Stomach (tissue), 9 donors: ENCODE results near the gene KAT7. TPM values are rescaled to one million over a fixed set of nuclear protein-coding genes. Genes with fewer than 3 reads are reported as not detected.

Source experiments
- DNase-seq, 2 donors: peaks; one replicate each; pipeline versions ENCODE4 v3.0.0 to v3.0.0-alpha.2; 2013 to 2019
- H3K27ac ChIP-seq, 5 donors: fragments of 200-600 bp in 4 of 5; sonication (generic) in 4 of 5; one replicate each; pipeline ENCODE4 v1.5.1; 2013 to 2019; ENCODE audit warnings: mild to moderate bottlenecking in 1 of 5, moderate library complexity in 1 of 5
- H3K27me3 ChIP-seq, 3 donors: fragments of 200-600 bp; sonication (generic); one replicate each; pipeline ENCODE4 v1.5.1; 2017 to 2019; ENCODE audit warnings: mixed run types in 1 of 3
- H3K36me3 ChIP-seq, 4 donors: fragments of 200-600 bp; sonication (generic); 1 replicate in 3 of 4; 2 replicates in 1 of 4; pipeline ENCODE4 v1.5.1; 2016 to 2019
- H3K4me1 ChIP-seq, 4 donors: fragments of 200-600 bp; sonication (generic); one replicate each; pipeline ENCODE4 v1.5.1; 2016 to 2019
- H3K4me3 ChIP-seq, 4 donors: fragments of 200-600 bp; sonication (generic) in 3 of 4; one replicate each; pipeline ENCODE4 v1.5.1; 2016 to 2019; ENCODE audit warnings: mild to moderate bottlenecking in 1 of 4
- H3K9me3 ChIP-seq, 4 donors: fragments of 200-600 bp; sonication (generic); one replicate each; pipeline ENCODE4 v1.5.1; 2016 to 2019
- EP300 ChIP-seq: sonication (generic); formaldehyde crosslinking; IDR thresholded peaks from one replicate; pipeline ENCODE4 v1.6.1; 2017; ENCODE audit warnings: antibody characterized with exemption
- POLR2A ChIP-seq, 4 donors: fragments of 450-650 bp; IDR thresholded peaks; one replicate each; pipeline ENCODE4 v1.6.1; 2016; ENCODE audit warnings: antibody characterized with exemption in 4 of 4, control low read depth in 2 of 4, mild to moderate bottlenecking in 1 of 4, moderate library complexity in 1 of 4
- POLR2AphosphoS5 ChIP-seq, 3 donors: sonication (generic); formaldehyde crosslinking; IDR thresholded peaks; one replicate each; pipeline ENCODE4 v1.6.1; 2016; ENCODE audit warnings: antibody characterized with exemption in 3 of 3
- WGBS, 5 donors: extraction: QIAGEN DNeasy Blood & Tissue Kit in 3 of 5; methylation state at CpG; one replicate each; pipeline versions ENCODE4 v1.1.5 to v1.1.7; 2013 to 2018; 5-methylcytosine and 5-hydroxymethylcytosine counted together
- intact Hi-C: fragments of 100-400 bp; cut with DNase I; formaldehyde crosslinking; loops from one replicate; pipeline ENCODE4 v1.15.1; 2023; ENCODE audit warnings: low total_unique reads
- polyA plus RNA-seq, 3 donors: library from polyadenylated mRNA; stranded (reverse); fragments of 200-250 nt; gene quantifications; one replicate each; pipeline ENCODE4 v1.2.3, GENCODE V29; 2013
- total RNA-seq, 5 donors: library from RNA; depleted of rRNA; stranded (reverse); fragments of >200 nt; gene quantifications; one replicate each; pipeline versions ENCODE4 v1.1.0 to v1.2.3, GENCODE V29; 2014 to 2016
- TF ChIP-seq, protein P1 (sequence below), 7 experiments: fragments of 450-650 bp in 4 of 7; fragments of 200-600 bp in 3 of 7; sonication (generic) in 3 of 7; IDR thresholded peaks; one replicate each; pipeline ENCODE4 v1.5.1; 2016 to 2019; ENCODE audit warnings: antibody characterized with exemption in 7 of 7, control low read depth in 2 of 7, mild to moderate bottlenecking in 1 of 7
- donor health status: healthy with polysubstance abuse.
- donor health status: Bipolar disorder and iron deficiency.
- donor health status: healthy.

Gene KAT7
- total and polyA plus RNA-seq, 8 donors, result 5.0 to 92.4 (median 16.0) TPM

DNA sequence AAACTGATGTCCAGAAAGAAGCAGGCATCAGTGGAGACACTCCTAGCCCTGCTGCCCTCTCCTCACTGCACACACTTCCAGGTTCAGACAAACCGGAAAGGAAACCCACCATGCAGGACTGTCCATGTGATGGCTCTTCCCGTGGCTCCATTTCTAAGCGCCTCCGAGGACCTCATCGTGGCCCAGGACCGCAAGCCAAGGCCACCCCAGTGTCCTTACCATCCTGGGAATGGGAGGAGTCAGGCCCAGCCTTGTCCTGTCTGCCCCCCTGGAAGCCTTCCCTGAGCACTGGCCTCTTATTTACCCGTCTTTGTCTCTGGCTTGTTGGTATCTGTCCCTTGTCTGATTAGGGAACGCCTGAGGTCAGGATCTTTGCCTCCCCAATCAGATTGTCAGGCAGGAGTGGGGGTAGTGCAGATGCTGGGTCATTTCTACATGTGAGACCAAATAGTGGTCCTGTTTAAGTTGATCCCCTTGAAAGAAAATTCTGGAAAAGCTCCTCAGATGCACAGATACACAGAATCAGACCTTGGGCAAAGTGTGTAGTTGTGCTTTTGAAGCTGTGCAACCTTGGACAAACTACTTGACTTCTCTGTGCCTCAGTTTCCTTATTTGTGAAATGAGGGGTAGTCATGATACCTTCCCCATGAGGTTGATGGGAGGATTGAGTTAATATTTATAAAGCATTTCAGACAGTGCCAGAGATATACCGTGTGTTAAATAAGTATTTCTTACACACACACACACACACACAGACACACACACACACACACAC is 58.6 kb downstream of the KAT7 start:
- TF ChIP-seq POLR2AphosphoS5 (IDR thresholded peaks at IDR 0.05) (no peak), POLR2A (IDR thresholded peaks at IDR 0.05) (no peak), EP300 (no peak)
- TF ChIP-seq, protein P1, sequence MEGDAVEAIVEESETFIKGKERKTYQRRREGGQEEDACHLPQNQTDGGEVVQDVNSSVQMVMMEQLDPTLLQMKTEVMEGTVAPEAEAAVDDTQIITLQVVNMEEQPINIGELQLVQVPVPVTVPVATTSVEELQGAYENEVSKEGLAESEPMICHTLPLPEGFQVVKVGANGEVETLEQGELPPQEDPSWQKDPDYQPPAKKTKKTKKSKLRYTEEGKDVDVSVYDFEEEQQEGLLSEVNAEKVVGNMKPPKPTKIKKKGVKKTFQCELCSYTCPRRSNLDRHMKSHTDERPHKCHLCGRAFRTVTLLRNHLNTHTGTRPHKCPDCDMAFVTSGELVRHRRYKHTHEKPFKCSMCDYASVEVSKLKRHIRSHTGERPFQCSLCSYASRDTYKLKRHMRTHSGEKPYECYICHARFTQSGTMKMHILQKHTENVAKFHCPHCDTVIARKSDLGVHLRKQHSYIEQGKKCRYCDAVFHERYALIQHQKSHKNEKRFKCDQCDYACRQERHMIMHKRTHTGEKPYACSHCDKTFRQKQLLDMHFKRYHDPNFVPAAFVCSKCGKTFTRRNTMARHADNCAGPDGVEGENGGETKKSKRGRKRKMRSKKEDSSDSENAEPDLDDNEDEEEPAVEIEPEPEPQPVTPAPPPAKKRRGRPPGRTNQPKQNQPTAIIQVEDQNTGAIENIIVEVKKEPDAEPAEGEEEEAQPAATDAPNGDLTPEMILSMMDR (IDR thresholded peaks at IDR 0.05), result no peak
- WGBS, 5 donors, result 62 to 76% (median 70%) methylated on average over 9 of the region's 9 CpGs
- no peaks in the 10 kb centered on the region for H3K9me3 ChIP-seq
- H3K4me1 ChIP-seq, result peaks cover 6 to 53% (median 29%) of the 10 kb centered on the region in 4 donors
- peaks cover 0 to 25% (median 15%) of the 10 kb centered on the region in 4 donors for H3K36me3 ChIP-seq
- no peak for DNase-seq
- H3K27me3 ChIP-seq, result peaks cover 0 to 3% (median 0%) of the 10 kb centered on the region in 3 donors
- H3K4me3 ChIP-seq, result no peak overlapping the region
- intact Hi-C loops, result loop anchor here (10.0 kb wide), 1 partner anchor 52 kb away; no protein-coding TSS in a partner anchor
- H3K27ac ChIP-seq, result no peak overlapping the region

DNA sequence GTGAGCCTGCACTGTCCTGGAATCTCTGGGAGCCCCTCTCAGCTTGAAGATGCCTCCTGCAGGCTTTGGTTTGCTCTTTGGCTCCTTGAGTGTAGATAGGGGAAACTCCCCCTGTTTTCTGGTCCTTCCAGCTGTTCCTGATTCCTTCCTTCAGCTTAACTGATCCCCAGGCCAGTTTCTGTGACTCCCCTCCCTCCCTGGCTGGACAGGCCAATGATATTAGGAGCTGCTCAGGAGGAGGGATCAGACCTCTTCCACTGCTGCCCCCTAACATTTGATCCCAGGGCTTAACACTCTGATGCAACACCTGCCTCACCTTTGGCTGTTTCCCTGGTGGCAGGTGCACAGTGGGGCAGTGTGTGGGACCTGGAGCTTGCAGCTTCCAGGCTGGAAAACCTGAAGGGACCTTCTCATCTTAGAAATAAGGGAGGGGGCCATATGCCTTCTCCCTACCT is 59.6 kb downstream of the KAT7 start, which contains the start of gene TAC4:
TAC4 (minus strand) TSS at position 51 of the 455 bp plus-strand sequence. CDS start 52 bp downstream, outside the sequence.
- DNase-seq, result no peak
- no peaks in the 10 kb centered on the region for H3K9me3 ChIP-seq
- H3K36me3 ChIP-seq, result peaks cover 0 to 23% (median 13%) of the 10 kb centered on the region in 4 donors
- TF ChIP-seq EP300 (no peak), POLR2A (IDR thresholded peaks at IDR 0.05) (no peak), POLR2AphosphoS5 (IDR thresholded peaks at IDR 0.05) (no peak)
- TF ChIP-seq, protein P1 (IDR thresholded peaks at IDR 0.05), result no peak
- no peak within 1 kb of the TSS for H3K27ac ChIP-seq
- intact Hi-C loops, result loop anchor here (10.0 kb wide), 1 partner anchor 53 kb away; no protein-coding TSS in a partner anchor
- H3K4me1 ChIP-seq, result peaks cover 6 to 53% (median 27%) of the 10 kb centered on the region in 4 donors
- H3K27me3 ChIP-seq, result peaks cover 0 to 7% (median 3%) of the 10 kb centered on the region in 3 donors
- H3K4me3 ChIP-seq, result no peak within 1 kb of the TSS

DNA sequence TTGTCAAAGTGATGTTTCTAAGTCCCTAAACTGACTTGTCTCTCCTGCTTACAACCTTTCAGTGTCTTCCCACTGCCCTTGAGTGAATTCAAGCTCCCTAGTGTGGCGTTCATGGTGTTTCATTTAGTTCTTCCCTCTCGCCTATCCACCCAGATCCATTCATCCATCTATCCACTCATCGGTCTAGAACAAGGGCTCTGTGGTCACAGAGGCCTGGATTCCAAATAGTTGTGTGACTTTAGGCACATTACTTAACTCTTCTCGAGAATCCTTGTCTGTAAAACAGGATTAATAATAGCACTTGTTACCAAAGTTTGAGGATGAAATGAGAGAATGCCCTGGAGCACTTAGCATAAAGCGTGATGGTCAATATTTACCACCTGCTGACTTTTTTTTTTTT is 60.3 kb downstream of the KAT7 start:
- peaks cover 6 to 48% (median 25%) of the 10 kb centered on the region in 4 donors for H3K4me1 ChIP-seq
- no peak overlapping the region for H3K4me3 ChIP-seq
- no peak for DNase-seq
- WGBS, 5 donors, result 70 to 84% (median 77%) methylated on average over 5 of the region's 5 CpGs
- no peak overlapping the region for H3K27ac ChIP-seq
- H3K36me3 ChIP-seq, result peaks cover 0 to 19% (median 12%) of the 10 kb centered on the region in 4 donors
- intact Hi-C loops, result loop anchor here (10.0 kb wide), 1 partner anchor 54 kb away; no protein-coding TSS in a partner anchor
- no peak for TF ChIP-seq EP300
- TF ChIP-seq POLR2AphosphoS5 (IDR thresholded peaks at IDR 0.05), result no peak
- TF ChIP-seq POLR2A (IDR thresholded peaks at IDR 0.05), result no peak
- TF ChIP-seq, protein P1 (IDR thresholded peaks at IDR 0.05), result no peak
- H3K27me3 ChIP-seq, result peaks cover 0 to 7% (median 3%) of the 10 kb centered on the region in 3 donors
- no peaks in the 10 kb centered on the region for H3K9me3 ChIP-seq

DNA sequence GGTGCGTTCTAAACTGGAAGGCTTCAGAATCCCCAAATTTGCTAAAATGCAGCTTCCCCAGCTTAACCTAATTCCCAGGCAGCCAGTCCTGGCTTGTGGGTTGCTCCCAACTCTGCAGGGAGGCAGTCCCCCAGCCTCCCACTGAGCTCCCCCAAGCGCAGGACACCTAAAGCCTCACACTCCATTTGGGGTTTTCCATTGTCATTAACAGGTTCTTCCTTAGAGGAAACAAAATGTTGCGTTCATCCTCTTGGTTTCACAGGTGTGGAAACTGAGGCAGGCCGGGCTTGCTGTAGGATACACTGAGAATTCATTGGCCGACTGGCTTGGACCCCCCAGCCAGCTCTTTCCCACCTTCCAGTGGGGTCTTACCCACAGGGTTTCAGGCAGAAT is 61.7 kb downstream of the KAT7 start:
- Histone ChIP-seq H3K36me3 (peaks cover 0 to 13% (median 12%) of the 10 kb centered on the region in 4 donors), H3K27me3 (peaks cover 0 to 7% (median 3%) of the 10 kb centered on the region in 3 donors), H3K4me3 (no peak overlapping the region), H3K27ac (no peak overlapping the region), H3K9me3 (no peaks in the 10 kb centered on the region), H3K4me1 (peaks cover 6 to 34% (median 22%) of the 10 kb centered on the region in 4 donors)
- DNase-seq, result no peak
- TF ChIP-seq, protein P1 (IDR thresholded peaks at IDR 0.05), result no peak
- no peak for TF ChIP-seq POLR2A (IDR thresholded peaks at IDR 0.05)
- TF ChIP-seq EP300, result no peak
- TF ChIP-seq POLR2AphosphoS5 (IDR thresholded peaks at IDR 0.05), result no peak
- 80 to 92% (median 87%) methylated on average over 3 to 5 of the region's 5 CpGs for WGBS, 5 donors
- intact Hi-C loops, result loop anchor here (10.0 kb wide), 2 partner anchors 135 to 275 kb away; partner anchors contain the start of gene NXPH3
